NCI-H1930 (cell line): ENCODE results near the gene RASGEF1C.
A peak's percentile ranks its signal among the peaks of the same experiment; 100 is the strongest.

ENCODE experiments used
- DNase-seq, 2 experiments: peaks; one replicate each; lab custom pipeline; 2025; lab: John Stamatoyannopoulos, UW

Gene RASGEF1C

DNA sequence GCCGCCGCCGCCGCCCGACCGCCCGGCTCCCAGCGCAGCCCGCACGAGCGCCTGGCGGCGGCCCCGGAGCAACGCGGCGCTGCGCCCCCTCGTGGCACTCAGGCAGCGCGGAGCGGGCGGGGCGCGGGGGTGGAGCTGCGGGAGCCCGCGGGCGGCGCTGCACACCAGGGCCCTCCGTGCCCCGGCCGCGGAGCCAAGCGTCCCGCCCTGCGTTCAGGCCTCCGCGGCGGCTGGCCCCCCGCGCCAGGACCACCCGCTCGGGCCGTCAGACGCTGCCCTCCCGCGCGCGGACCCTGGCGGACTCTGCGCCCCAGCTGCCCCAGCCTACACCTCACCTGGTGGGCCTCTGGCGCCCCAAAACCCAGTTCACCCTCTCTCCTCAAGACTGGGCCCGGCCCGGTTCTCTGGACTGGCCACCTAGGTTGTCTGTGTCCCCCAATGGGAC is at the start of gene RASGEF1C:
TSS of gene RASGEF1C (minus strand) at position 75 of the 445 bp plus-strand sequence. CDS start 71,159 bp downstream, outside the sequence.
- peak; percentile 46 to 66 for DNase-seq

DNA sequence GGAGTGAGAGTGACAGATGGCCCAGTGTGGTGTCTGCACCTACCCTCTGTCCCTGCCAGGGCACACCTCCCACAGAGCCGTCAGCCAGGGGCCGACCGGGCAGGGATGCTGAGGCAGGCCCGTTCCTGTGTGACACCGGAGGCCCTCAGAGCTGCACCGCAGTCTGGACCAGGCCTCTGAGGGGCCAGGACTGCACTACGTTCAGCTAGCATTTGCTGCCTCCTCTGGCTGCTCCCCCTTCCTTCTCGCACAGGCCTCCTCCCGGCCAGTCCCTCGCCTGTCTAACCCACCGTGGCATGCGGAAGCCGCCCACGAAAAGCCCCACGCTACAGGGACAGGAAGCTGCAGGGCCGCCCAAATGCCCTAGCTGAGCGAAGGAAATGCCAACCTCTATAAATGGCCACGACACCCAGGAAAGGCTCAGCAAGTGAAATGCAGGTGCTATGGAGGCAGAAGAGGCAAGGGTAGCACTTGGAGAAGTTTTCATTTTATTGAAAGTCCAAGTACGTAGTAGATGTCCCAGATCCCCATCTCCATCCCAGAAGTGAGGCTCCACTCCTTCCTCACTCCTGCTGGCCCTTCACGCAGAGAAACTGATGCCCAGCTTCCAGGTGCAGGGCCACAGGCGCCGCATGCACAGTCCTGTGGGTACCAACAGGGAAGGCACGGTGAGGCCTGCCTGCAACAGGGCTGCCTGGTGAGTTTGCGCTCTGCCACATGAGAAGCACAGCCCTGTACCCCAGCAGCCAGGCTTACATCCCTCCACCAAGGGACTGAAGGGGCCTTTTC is 44.2 kb upstream of the RASGEF1C start:
- DNase-seq = no peak

DNA sequence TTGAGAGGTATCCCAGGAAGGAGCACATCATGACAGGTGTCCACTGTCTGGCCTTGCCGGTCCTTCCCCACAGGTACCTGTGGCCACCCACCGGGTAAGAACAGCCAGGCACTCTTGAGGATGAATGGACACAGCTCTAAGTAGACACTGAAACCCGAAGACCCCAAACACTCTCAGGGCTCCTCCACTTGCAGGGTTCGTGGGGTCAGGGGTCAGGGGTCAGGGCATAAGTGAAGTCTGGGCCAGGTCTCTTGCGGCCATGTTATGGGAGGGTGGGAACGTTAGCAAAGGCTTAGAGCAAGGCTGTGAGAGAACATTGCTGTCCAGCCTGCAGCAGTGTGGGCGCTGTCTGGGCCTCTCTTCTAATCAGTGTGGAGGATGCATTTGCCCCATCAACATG is 42.9 kb upstream of the RASGEF1C start:
- no peak for DNase-seq

DNA sequence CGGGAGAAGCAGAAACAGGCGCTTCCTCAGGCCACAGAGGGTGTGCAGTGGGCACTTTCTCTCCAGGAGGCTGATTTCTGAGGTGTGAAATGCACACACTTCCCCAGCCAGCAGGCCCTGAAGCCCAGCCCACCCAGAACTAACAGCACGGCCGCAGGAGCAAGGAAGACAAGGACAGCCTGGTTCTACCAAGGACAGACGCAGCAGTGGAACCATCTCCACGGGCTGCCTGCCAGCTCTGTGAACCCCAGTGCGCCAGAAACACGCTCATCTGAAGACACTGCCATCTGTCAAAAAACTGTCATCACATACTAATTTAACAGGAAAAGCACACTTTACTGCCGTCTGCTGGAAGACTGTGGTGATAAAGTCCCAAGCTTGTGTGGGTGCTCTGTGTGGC is 42.1 kb upstream of the RASGEF1C start:
- DNase-seq = no peak

DNA sequence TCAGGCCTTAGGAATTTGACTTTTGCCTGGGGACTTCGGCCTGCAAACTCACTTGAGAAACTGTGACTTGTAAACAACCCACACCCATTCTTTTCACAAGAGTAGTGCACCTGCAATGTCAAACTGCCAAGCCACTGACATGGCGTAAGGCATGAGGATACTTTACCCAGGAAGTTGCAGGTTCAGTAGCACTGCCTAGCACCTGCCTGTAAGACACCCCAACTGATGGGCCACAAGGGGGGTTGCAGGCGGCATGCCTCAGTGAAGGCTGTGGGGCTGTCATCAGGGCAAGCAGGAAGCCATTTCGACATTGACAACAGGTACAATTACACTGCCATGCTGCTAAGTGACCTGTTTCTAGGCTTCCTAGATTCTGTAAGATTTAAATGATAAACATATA is 41.3 kb upstream of the RASGEF1C start:
- DNase-seq = no peak

DNA sequence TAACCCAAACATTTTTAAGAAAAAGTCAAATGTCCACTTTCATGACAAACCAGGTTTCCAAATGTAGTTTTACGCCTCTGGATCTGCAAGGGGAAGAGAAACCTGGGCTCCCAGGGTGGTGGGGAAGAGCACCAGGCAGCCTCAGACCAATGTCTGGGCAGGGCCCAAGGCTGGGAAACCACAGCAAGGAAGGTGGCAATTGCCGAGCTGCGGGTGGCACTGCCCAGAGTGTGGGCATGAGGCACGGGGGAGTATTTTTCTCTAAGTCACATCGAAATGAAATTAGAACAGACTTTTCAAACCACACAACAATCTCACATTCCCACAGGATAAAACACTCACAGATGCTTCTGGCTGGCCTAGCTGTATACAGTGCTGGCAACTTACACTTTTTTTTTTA is 32.6 kb upstream of the RASGEF1C start:
- no peak for DNase-seq

DNA sequence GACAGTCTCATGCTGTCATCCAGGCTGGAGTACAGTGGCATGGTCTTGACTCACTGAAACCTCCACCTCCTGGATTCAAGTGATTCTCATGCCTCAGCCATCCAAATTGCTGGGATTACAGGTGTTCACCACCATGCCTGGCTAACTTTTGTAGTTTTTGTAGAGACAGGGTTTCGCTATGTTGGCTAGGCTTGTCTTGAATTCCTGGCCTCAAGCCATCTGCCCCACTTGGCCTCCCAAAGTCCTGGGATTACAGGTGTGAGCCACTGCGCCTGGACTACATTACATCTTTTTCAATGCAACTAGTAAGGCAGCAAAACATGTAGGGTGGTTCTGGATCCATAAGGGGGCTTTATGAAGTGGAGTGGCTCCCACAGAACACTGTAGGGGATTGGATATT is 29.6 kb upstream of the RASGEF1C start:
- DNase-seq = no peak

DNA sequence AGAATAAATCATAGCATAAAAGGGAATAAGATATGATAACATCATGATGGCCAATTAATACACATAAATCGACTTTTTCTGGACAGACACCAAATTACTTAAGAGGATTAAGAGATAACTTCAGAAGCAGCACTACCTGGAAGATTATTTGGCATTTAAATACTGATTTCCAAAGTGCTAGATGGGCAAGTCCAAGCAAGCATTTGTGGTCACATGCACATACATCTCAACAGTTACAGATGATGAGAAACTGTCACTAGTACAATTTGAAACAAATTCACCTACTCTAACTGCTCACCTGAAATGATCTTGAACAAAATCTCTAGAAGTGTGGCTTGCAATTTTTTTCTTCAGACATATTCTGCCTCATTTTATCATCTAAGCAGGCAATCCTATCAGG is 26.8 kb upstream of the RASGEF1C start:
- no peak for DNase-seq

DNA sequence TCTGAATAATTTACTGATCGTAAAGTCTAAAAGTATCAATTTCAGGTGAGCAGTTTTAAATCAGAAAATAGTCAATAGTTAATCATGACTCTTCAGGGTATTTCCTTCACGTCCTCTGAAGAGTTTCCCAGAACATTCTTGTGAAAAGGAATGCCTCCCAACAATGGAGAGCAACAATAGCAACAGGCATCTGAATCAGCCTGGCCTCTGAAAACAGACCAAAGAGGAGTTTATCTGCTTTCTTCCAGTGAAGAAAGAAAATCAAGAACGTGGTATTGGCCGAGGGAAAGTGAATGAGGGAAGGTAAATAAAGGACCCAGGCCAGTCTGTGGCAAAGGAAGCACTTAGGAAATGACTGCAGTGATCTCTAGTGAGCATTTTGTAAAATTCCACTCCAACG is 26.1 kb upstream of the RASGEF1C start:
- DNase-seq = no peak

DNA sequence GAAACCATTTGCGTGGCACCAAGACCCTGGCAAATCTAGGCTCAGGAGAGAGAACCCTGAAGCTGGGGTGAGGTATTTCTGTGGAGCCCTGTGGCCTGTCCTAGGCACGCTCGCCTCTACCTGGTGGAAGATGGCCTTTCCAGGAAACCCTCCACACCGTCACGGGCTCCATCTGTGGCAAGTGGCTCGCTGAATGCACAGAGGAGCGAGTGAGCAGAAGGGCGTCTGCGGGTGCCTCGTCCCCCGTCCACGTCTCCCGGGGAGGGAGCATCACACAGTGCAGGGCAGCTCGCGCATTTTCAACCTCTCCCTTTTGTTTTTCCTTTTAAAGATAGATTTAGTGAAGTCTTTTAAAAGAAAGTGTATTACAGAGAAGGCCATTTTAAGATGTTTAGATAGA is 25.3 kb upstream of the RASGEF1C start:
- DNase-seq = no peak

DNA sequence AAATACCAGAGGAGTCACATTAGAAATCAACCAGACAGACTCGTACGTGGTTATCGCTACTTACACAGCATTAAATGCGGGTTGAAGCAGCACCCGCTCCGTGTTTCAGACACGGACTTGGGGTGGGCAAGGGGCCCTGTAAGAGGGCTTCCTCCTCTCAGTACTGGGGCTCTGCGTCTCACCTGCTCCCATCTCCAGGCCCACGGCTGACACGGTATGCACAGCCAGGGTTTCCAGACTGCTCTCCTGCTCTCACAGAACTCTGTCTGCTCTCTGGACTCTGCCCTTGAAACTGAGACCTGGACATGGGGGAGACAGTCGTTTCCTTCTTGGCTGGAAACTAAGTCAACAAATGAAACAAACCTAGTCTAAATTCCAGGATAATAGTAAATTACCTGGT is 24.7 kb upstream of the RASGEF1C start:
- no peak for DNase-seq

DNA sequence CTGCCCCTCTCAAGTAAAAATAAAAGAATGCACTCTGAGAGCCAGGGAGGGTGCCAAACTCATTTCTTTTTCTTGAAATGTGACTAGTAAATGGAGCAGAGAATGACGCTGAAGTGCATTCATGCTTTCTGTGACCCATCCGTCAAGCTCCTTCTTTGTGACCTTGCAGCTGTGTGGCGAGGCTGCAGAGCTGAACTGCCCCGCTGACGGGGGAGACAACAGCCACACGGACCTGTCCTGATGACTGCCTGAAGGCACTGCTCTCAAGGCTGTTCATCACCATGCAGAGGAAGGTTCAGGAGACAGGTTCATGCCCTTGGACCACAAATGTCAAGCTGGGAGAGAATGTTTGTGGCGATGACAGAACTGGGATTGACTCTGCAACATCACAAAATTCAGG is 21.0 kb upstream of the RASGEF1C start:
- no peak for DNase-seq

DNA sequence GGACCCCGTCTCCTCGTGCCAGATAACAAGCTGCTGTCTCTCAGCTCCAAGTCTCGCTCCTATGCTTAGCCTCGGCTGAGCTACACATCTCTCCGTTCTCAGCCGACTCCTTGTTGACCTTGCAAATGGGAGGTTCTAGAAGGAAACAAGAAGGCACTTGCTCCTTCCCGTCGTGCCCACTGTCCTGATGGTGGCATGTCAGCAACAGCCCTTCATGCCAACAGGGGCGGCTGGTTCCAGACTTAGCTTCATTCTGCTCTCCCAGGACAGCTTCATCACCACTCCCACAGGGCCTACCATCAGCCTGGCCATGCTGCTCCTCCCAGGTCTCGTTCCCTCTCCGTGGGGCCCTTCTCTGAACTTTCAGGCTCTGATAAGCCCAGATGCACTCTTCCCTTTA is 13.0 kb upstream of the RASGEF1C start:
- no peak for DNase-seq

DNA sequence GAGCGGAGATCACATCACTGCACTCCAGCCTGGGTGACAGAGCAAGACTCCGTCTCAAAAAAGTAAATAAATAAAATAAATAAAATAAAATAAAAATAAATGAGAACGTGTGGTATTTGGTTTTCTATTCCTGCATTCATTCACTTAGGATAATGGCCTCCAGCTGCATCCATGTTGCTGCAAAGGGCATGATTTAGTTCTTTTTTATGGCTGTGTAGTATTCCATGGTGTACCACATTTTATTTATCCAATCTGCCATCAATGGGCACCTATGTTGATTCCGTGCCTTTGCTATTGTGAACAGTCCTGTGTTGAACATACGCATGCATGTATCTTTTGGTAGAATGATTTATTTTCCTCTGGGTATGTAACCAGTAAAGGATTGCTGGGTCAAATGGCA is 8.8 kb upstream of the RASGEF1C start:
- no peak for DNase-seq

DNA sequence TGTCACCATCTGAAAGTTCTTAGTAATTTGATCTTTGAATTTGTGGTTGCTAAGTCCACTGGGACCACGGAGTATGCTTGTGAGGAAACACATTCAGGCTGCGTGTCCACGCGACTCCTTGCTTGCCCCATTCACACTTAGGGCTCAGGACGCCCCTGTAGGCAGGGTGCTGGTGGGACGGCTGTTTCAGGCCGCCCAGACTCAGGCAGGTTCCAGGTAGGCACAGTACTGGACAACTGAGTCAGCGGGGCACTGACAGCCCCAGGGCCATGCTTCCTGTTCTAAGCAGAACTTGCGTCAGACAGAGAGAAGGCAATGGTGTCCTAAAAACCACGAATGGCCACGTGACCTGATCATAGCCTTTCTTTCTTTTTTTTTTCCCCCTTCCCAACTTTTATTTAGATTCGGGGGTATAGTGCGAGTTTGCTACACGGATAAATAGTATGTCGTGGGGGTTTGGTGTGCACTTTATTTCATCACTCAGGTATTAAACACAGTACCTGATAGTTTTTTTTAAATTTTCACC is 7.7 kb upstream of the RASGEF1C start:
- no peak for DNase-seq

DNA sequence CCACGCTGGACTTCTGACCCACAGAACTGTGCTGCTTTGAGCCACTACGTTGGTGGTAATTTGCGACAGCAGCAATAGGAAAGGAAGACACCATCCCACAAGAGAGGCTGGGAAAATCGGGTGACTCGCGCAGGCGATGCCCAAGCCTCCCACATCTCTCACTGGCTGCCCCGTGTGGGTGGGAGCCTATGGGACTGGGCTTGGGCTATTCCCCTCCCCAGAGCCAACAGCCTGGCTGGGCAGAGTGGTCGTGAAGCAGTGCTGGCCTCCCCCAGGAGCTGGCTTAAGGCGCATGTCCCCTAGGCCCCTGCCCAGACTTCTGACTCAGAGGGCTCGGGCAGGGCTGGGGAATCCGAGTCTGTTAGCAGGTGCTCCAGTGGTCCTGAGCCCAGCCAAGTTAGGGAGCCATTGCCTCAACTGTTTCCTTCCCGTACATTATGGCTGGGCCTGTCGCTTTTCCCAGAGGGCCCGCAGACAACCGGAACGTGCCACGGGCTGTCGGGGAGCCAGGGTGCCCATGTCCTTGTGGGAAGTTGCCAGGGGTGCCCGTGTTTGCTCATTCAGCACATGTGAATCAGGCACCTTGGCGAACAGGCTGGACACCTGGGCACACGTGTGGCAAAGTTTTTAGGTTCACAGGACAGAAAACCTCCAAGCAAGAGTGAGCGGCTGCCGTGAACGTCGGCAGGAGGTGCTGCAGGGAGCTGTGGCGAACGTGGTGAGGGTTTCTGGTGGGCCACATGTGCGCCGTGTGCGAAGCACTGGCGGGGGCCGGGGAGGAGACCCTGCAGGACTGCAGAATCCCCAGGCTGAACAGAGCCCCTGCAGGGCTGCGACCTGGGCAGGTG is 7.0 kb upstream of the RASGEF1C start:
- no peak for DNase-seq

DNA sequence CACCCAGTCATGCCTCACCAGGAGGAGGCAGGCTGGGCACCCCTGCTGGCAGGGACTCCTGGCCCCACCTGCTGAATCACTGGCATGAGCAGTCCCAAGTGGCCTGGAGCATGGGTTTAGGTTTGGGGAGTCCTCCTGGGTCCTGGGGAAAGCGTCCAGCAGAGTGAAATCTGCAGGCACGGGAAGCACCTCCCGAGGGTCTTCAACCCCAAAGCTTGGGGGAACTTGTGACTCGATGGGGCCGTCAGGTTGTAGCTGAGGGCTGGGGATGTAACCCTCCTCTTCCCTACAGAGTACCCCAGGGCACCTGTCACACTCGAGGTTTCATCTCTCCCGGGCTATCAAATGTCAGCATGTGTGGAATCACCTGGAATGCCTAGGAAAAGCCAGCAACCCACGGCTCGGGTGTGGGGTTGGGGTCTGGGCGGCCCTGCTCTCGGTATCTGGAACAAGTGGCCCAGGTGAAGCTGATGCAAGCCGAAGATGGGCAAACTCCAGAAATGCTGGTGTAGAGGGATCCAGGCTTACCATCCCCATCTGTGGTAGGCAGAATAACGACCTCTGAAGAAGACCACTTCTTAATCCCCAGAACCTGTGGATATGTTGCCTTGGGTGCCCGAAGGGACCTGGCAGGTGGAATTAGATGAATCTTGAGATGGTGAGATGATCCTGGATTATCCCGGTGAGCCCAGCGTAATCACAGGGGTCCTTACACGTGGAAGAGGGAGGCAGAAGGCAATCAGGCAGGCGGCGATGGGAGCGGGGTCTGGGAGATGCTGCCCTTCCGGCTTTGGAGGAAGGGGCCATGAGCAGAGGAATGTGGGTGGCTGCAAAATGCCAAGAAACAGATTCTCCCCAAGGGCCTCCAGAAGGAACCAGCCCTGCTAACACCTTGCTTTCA is 6.1 kb upstream of the RASGEF1C start:
- no peak for DNase-seq

DNA sequence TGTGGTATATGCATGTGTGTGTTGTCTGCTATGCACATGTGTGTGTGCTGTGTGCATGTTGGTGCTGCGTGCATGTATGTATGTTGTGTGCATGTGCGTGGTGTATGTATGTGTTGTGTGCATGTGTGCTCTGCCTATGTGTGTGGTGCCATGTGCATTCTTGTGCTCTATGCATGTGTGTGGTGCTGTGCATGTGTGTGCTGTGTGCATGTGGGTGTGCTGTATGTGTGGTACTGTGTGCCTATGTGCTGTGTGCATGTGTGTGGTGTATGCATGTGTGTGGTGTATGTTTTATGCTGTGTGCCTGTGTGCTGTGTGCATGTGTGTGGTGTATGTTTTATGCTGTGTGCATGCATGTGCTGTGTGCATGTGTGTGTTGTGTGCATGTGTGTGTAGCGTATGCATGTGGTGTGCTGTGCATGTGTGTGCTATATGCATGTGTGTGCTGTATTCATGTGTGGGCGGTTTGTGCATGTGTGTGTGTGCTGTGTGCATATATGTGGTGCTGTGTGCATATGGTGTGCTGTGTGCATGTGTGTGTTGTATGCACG is 4.7 kb upstream of the RASGEF1C start:
- DNase-seq = no peak

DNA sequence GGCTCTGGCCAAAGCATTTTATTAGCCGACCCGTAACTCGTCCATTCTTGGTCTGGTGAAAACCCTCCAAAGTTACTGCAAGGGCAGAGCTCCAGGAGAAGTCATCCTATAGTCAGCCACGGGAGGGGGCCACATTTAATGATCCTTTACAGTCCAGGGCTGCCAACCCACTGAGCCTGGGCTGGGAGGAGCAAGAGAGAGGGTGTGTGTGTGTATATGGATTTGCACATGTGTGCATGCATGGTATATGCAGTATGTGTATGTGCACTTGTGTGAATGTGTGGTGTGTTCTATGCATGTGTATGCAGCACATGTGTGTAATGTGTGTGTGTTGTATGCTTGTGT is 4.2 kb upstream of the RASGEF1C start:
- no peak for DNase-seq

DNA sequence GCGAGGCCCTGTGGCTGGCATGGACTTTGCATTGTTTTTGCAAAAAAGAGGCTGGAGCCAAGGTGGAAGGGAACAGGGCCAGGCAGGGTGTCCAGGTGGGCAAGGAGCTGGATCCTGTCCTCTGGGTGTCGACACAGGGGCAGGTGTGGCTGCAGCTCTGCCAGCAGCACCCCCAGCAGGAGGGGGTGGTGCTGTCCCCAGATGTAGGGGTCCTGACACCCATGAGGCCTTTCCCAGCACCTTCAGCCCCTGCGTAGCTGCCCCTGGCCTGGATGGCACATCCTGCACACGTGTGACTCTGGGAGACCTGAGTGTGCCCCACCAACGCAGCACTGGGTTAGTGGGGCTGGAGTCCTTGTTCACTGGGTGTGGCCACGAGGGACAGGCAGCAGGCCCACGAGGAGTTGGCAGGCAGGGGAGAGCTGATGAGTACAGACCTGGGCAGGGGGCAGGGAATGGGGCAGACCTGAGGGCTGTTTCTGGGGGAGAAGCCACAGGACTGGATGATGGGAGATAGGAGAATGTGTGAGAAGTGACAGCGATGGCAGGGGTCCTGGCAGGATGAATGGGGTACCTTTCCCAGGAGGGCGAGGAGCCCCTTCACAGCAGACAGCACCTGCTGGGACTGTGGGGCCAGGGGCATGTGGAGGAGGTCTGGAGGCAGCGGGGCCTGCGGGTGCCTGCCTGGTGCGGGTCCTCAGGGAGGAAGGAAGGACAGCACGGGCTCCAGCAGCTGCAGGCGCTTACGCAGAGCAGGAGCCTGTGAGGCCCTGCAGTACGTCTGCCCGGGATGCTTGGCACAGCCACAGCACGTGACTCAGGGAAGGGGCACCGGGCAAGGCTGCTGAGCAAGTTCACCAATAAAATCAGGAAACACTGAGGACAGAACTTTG is 3.6 kb upstream of the RASGEF1C start:
- no peak for DNase-seq

DNA sequence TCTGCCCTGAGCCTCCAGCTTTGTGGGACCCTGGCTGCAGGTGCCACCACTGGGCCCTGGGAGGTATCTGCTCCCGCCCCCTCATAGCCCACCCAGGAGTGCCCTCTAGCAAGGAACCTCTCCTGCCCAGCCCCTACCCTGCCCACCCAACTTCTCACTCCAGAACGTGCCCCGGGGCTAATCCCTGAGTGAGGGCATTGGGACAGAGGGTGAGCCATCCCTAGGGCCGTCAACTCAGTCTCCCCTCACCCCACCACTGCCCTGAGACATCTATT is 2.7 kb upstream of the RASGEF1C start:
- DNase-seq = no peak
